ENCODE results near the gene SLC44A5. TPM values are rescaled to one million over a fixed set of nuclear protein-coding genes. Genes with fewer than 3 reads are reported as not detected.

The SLC44A5 gene
- total RNA-seq, 2 donors from 2014 or later, result 1.2 to 2.0 TPM

DNA sequence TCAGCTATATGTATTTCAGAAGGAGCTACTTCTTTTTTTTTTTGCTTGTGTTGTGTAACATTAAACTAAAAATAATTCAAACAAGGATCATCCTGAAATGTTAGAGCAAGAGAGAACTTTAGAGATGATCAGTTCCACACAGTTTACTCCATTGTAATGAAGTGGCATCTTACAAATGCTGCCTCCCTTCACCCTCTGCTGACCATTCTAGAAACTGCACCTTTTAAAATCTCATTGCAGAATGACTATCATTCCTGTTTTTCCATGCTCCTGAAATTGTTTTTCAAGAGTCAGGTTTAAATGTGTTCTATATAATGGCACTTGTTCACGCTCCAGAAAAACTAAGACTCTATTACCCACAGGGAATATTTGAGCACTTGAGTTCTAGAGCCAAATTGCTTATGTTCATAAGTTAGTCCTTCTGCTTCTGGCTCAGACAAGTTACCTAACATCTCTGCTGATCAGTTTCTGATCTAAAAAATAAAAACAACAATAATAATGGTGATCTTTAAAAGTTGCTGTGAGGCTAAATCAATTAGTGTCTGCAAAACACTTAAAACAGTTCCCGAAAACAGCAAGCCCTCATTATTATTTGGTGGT is 21.5 kb upstream of the SLC44A5 start:
- no peaks in the 10 kb centered on the region for H3K9me3 ChIP-seq
- H3K4me1 ChIP-seq, result no peaks in the 10 kb centered on the region
- H3K27me3 ChIP-seq, result no peaks in the 10 kb centered on the region
- no peak overlapping the region for H3K27ac ChIP-seq
- TF ChIP-seq, protein P1, sequence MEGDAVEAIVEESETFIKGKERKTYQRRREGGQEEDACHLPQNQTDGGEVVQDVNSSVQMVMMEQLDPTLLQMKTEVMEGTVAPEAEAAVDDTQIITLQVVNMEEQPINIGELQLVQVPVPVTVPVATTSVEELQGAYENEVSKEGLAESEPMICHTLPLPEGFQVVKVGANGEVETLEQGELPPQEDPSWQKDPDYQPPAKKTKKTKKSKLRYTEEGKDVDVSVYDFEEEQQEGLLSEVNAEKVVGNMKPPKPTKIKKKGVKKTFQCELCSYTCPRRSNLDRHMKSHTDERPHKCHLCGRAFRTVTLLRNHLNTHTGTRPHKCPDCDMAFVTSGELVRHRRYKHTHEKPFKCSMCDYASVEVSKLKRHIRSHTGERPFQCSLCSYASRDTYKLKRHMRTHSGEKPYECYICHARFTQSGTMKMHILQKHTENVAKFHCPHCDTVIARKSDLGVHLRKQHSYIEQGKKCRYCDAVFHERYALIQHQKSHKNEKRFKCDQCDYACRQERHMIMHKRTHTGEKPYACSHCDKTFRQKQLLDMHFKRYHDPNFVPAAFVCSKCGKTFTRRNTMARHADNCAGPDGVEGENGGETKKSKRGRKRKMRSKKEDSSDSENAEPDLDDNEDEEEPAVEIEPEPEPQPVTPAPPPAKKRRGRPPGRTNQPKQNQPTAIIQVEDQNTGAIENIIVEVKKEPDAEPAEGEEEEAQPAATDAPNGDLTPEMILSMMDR (IDR thresholded peaks at IDR 0.05), result peak; percentile 65 to 77
- no peak for DNase-seq (ENCODE audit: low spot score)
- no peaks in the 10 kb centered on the region for H3K36me3 ChIP-seq
- no peak overlapping the region for H3K4me3 ChIP-seq

DNA sequence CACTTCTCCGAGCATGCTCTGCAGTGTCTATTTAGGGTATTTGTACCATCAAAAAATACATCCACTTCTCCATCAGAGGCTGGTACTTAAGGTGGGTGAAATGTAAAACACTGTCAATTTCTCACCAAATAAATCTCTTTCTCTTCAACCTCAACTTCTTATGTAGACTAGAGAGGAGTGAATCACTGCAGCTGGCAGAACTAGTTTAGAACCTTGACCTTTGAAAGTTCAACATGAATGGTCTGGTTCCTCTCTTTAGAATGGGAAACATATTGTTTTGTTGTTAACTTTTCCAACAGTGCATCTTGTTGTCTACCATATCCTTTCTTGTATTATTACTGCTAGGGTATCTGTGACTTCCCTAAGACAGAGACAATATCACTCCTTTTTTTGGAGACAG is 20.1 kb upstream of the SLC44A5 start:
- no peak for DNase-seq (ENCODE audit: low spot score)
- H3K27ac ChIP-seq, result no peak overlapping the region
- no peaks in the 10 kb centered on the region for H3K36me3 ChIP-seq
- H3K9me3 ChIP-seq, result no peaks in the 10 kb centered on the region
- H3K27me3 ChIP-seq, result no peaks in the 10 kb centered on the region
- no peak overlapping the region for H3K4me3 ChIP-seq
- TF ChIP-seq, protein P1 (IDR thresholded peaks at IDR 0.05), result no peak
- no peaks in the 10 kb centered on the region for H3K4me1 ChIP-seq

DNA sequence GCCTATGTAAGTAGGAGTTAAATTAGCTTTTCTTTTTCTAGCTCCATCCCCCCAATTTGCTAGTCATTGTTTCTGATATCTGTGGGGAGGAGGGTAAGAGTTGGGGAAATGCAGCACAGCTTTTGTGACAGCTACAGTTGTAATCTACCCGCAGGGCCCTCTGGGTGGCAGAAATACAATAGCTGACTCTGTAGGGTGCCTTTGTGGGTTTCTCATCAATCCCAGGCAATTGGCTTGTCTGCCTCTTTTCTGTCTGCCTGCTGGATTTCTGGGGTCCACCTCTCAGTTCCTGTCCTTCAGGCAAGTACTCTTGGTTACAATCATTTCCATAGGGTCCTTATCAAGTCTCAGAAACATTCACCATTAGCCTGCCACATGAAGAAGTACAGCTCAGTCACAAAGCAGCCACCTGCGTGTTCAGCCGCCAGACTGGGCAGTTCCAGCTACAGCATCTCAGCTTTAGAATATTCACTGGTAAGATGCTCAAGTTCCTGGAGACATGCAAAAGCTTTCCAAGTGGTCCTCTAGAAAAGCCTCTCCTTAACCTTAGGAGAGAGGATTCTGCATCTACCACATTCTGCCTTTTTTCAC is 19.2 kb upstream of the SLC44A5 start:
- TF ChIP-seq, protein P1 (IDR thresholded peaks at IDR 0.05), result no peak

GRCh38 chr1:75625795-75626194 is 14.9 kb upstream of the SLC44A5 start:
- no peak overlapping the region for H3K27ac ChIP-seq
- H3K9me3 ChIP-seq, result no peaks in the 10 kb centered on the region
- H3K36me3 ChIP-seq, result no peaks in the 10 kb centered on the region
- no peak for DNase-seq (ENCODE audit: low spot score)
- no peaks in the 10 kb centered on the region for H3K4me1 ChIP-seq
- TF ChIP-seq, protein P1 (IDR thresholded peaks at IDR 0.05), result no peak
- no peak overlapping the region for H3K4me3 ChIP-seq
- H3K27me3 ChIP-seq, result no peaks in the 10 kb centered on the region

More for the DNA sequence above, 19.2 kb upstream of the SLC44A5 start:
- no peaks in the 10 kb centered on the region for H3K36me3 ChIP-seq
- no peak overlapping the region for H3K4me3 ChIP-seq
- no peaks in the 10 kb centered on the region for H3K9me3 ChIP-seq
- no peak for DNase-seq (ENCODE audit: low spot score)
- H3K27ac ChIP-seq, result no peak overlapping the region
- no peaks in the 10 kb centered on the region for H3K27me3 ChIP-seq
- no peaks in the 10 kb centered on the region for H3K4me1 ChIP-seq

- Histone ChIP-seq H3K27ac (no peak overlapping the region), H3K36me3 (no peaks in the 10 kb centered on the region), H3K4me1 (peaks cover 0 to 26% of the 10 kb centered on the region in 2 donors), H3K27me3 (peaks cover 0 to 3% of the 10 kb centered on the region in 2 donors), H3K9me3 (no peaks in the 10 kb centered on the region), H3K4me3 (no peak overlapping the region)
- no peak for DNase-seq (ENCODE audit: low spot score)
- TF ChIP-seq, protein P1 (IDR thresholded peaks at IDR 0.05), result no peak
Measured at GRCh38 chr1:75618382-75618781, 7.5 kb upstream of the SLC44A5 start.

Data from right atrium auricular region (tissue), 2 donors.